Loucy (cell line): ENCODE measurements around the gene MKLN1.

Source experiments
- H2AFZ ChIP-seq: fragments of 200-600 bp; sonication (generic); 2 replicates; pipeline ENCODE4 v1.6.0; 2016; ENCODE audit warnings: antibody characterized with exemption, mild to moderate bottlenecking, low read length, moderate library complexity
- H3F3A ChIP-seq: fragments of 200-600 bp; 2 replicates; pipeline ENCODE4 v1.6.0; 2016; ENCODE audit warnings: antibody characterized with exemption, low read depth, mild to moderate bottlenecking
- H3K27me3 ChIP-seq: fragments of 200-600 bp; sonication (generic); 2 replicates; pipeline ENCODE4 v1.6.1; 2014; ENCODE audit warnings: low read length, mild to moderate bottlenecking; ENCODE audit not compliant: insufficient read depth, poor library complexity, severe bottlenecking
- H3K36me3 ChIP-seq: fragments of 200-600 bp; sonication (generic); 2 replicates; pipeline ENCODE4 v1.6.1; 2016; ENCODE audit warnings: low read length; ENCODE audit not compliant: insufficient read depth
- H3K4me1 ChIP-seq: fragments of 200-600 bp; sonication (generic); 2 replicates; pipeline ENCODE4 v1.5.1; 2014; ENCODE audit warnings: low read length, mild to moderate bottlenecking; ENCODE audit not compliant: insufficient read depth, poor library complexity, severe bottlenecking
- H3K4me2 ChIP-seq: fragments of 200-600 bp; sonication (generic); 2 replicates; pipeline ENCODE4 v1.6.0; 2014; ENCODE audit warnings: antibody characterized with exemption, low read length, low read depth, mild to moderate bottlenecking; ENCODE audit not compliant: poor library complexity, severe bottlenecking
- H3K4me3 ChIP-seq: fragments of 200-600 bp; sonication (generic); 2 replicates; pipeline ENCODE4 v1.5.1; 2014; ENCODE audit warnings: low read length, mild to moderate bottlenecking, mixed read lengths; ENCODE audit not compliant: poor library complexity, severe bottlenecking
- H3K79me2 ChIP-seq: fragments of 200-600 bp; sonication (generic); 2 replicates; pipeline ENCODE4 v1.6.1; 2014; ENCODE audit warnings: low read length; ENCODE audit not compliant: insufficient read depth
- H3K9ac ChIP-seq: fragments of 200-600 bp; sonication (generic); 2 replicates; pipeline ENCODE4 v1.6.0; 2014; ENCODE audit warnings: mild to moderate bottlenecking, low read depth, low read length, moderate library complexity; ENCODE audit not compliant: poor library complexity, severe bottlenecking
- H3K9me2 ChIP-seq: fragments of 200-600 bp; sonication (generic); replicated peaks from 2 replicates; pipeline ENCODE4 v1.6.1; 2016; ENCODE audit warnings: low read depth, low read length, mixed read lengths
- H3K9me3 ChIP-seq: fragments of 200-600 bp; sonication (generic); 2 replicates; pipeline ENCODE4 v1.6.1; 2014; ENCODE audit warnings: mild to moderate bottlenecking, antibody characterized with exemption, low read length, low read depth; ENCODE audit not compliant: insufficient read depth
- H4K20me1 ChIP-seq: fragments of 200-600 bp; sonication (generic); 2 replicates; pipeline ENCODE4 v1.6.0; 2014; ENCODE audit warnings: antibody characterized with exemption, low read length, mild to moderate bottlenecking; ENCODE audit not compliant: insufficient read depth, poor library complexity, severe bottlenecking
- EZH2phosphoT487 ChIP-seq: fragments of 200-600 bp; IDR thresholded peaks from 2 replicates; pipeline ENCODE4 v1.6.1; 2018; ENCODE audit warnings: antibody characterized with exemption, mild to moderate bottlenecking, moderate library complexity, borderline replicate concordance
- TF ChIP-seq, protein P1 (sequence below): fragments of 200-600 bp; sonication (generic); conservative IDR thresholded peaks from 2 replicates; pipeline ENCODE4 v1.5.1; 2014; ENCODE audit warnings: mild to moderate bottlenecking, antibody characterized with exemption, low read length

Gene MKLN1

DNA sequence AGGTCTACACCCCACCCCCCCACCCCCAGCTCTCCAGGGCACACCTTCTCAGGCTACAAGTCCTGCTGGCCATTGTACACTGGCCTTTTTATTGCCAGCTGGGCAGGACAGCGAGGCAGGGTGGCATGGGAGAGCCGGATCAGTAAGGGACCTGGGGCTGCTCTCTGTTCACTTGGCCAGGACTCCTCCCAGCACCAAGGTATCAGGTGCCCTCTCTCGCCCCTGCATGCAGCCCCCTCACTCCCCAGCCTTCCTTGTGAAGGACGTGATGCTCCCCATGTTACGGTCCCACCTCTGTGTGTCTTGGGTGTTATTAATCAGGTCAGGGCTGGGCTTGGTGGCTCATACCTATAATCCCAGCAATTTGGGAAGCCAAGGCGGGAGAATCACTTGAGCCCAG lies 202.5 kb downstream of the MKLN1 start:
- H3K4me3 ChIP-seq = no peak overlapping the region
- no peak overlapping the region for H3K4me2 ChIP-seq
- H3K36me3 ChIP-seq = no peaks in the 10 kb centered on the region
- no peak for TF ChIP-seq EZH2phosphoT487
- TF ChIP-seq, protein P1, sequence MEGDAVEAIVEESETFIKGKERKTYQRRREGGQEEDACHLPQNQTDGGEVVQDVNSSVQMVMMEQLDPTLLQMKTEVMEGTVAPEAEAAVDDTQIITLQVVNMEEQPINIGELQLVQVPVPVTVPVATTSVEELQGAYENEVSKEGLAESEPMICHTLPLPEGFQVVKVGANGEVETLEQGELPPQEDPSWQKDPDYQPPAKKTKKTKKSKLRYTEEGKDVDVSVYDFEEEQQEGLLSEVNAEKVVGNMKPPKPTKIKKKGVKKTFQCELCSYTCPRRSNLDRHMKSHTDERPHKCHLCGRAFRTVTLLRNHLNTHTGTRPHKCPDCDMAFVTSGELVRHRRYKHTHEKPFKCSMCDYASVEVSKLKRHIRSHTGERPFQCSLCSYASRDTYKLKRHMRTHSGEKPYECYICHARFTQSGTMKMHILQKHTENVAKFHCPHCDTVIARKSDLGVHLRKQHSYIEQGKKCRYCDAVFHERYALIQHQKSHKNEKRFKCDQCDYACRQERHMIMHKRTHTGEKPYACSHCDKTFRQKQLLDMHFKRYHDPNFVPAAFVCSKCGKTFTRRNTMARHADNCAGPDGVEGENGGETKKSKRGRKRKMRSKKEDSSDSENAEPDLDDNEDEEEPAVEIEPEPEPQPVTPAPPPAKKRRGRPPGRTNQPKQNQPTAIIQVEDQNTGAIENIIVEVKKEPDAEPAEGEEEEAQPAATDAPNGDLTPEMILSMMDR = no peak
- no peak overlapping the region for H3K9ac ChIP-seq
- no peak overlapping the region for H2AFZ ChIP-seq
- H3K9me2 ChIP-seq = no peaks in the 10 kb centered on the region
- no peaks in the 10 kb centered on the region for H3K9me3 ChIP-seq
- no peaks in the 10 kb centered on the region for H3K4me1 ChIP-seq
- H4K20me1 ChIP-seq = no peaks in the 10 kb centered on the region
- H3K27me3 ChIP-seq = no peaks in the 10 kb centered on the region
- H3F3A ChIP-seq = no peaks in the 10 kb centered on the region
- no peaks in the 10 kb centered on the region for H3K79me2 ChIP-seq

DNA sequence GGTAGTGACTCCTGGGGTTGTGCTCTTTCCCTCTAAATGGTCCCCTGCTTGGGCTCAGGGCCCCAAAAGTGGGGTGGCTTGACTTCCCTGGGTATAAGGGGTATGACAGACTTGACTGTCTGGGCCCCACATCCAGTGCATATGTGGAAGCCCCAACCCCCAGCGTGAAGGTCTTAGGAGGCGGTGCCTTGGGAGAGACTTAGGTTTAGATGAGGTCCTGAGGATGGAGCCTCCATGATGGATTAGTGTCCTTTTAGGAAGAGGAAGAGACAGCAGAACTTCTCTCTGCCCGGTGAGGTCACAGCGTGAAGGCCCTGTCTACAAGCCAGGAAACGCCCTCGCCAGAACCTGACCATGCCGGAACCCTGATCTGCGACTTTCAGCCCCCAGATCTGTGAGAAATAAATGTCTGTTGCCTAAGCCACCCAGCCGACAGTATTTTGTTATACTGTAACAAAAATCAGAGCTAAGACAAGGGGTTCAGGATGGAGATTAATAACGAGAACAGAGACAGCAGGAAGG lies 205.0 kb downstream of the MKLN1 start:
- no peaks in the 10 kb centered on the region for H3K36me3 ChIP-seq
- no peak overlapping the region for H3K9ac ChIP-seq
- no peak overlapping the region for H3K4me3 ChIP-seq
- H3K4me1 ChIP-seq = no peaks in the 10 kb centered on the region
- H2AFZ ChIP-seq = no peak overlapping the region
- no peaks in the 10 kb centered on the region for H3F3A ChIP-seq
- H3K9me2 ChIP-seq = no peaks in the 10 kb centered on the region
- no peaks in the 10 kb centered on the region for H3K27me3 ChIP-seq
- H3K4me2 ChIP-seq = no peak overlapping the region
- H3K79me2 ChIP-seq = no peaks in the 10 kb centered on the region
- H4K20me1 ChIP-seq = no peaks in the 10 kb centered on the region
- no peaks in the 10 kb centered on the region for H3K9me3 ChIP-seq
- TF ChIP-seq, protein P1 = no peak
- no peak for TF ChIP-seq EZH2phosphoT487

DNA sequence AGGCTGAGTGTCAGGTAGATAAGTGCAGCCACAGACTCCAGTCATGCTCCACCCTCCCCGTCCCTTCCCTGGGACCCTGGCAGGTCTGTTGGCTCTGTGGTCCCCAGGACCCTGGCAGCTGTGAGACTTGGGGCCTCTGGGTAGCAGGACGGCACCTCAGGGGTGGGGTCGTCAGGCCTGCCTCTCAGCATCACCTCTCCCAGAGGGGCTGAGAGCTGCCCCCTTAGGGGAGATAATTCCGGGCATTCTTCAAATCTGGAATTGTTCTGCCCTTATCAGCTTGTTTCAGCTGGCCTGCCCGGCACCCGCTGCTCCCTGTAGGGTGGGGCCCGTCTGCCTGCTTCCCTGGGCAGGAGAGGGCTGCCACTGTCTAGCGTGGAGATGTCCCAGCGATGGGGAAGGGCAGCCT lies 205.5 kb downstream of the MKLN1 start:
- Histone ChIP-seq H3K36me3 (no peaks in the 10 kb centered on the region), H3K27me3 (no peaks in the 10 kb centered on the region), H3K4me3 (no peak overlapping the region), H3K79me2 (no peaks in the 10 kb centered on the region), H3K9me3 (no peaks in the 10 kb centered on the region), H2AFZ (no peak overlapping the region), H3K4me1 (no peaks in the 10 kb centered on the region), H3K9me2 (no peaks in the 10 kb centered on the region), H4K20me1 (no peaks in the 10 kb centered on the region), H3K9ac (no peak overlapping the region), H3K4me2 (no peak overlapping the region), H3F3A (no peaks in the 10 kb centered on the region)
- TF ChIP-seq, protein P1 = no peak
- no peak for TF ChIP-seq EZH2phosphoT487
